Parathyroid adenoma (tissue), 2 donors: ENCODE data around the gene LMBRD2.

ENCODE experiments used
- H2AFZ ChIP-seq: fragments of 300-600 bp; sonication (generic); one replicate; pipeline ENCODE4 v1.7.0; 2017; ENCODE audit warnings: antibody characterized with exemption, mild to moderate bottlenecking
- H3K27ac ChIP-seq: fragments of 300-600 bp; sonication (generic); one replicate; pipeline ENCODE4 v1.7.0; 2017
- H3K27me3 ChIP-seq: fragments of 300-600 bp; sonication (generic); one replicate; pipeline ENCODE4 v1.7.0; 2017; ENCODE audit warnings: low read length; ENCODE audit not compliant: control insufficient read depth, insufficient read depth
- H3K36me3 ChIP-seq: fragments of 300-600 bp; sonication (generic); one replicate; pipeline ENCODE4 v1.7.0; 2017; ENCODE audit warnings: low read length; ENCODE audit not compliant: control insufficient read depth, insufficient read depth
- H3K4me1 ChIP-seq: fragments of 300-600 bp; sonication (generic); one replicate; pipeline ENCODE4 v1.7.0; 2017; ENCODE audit warnings: control low read depth
- H3K4me2 ChIP-seq: fragments of 300-600 bp; sonication (generic); one replicate; pipeline ENCODE4 v1.7.0; 2017; ENCODE audit warnings: low read length
- H3K4me3 ChIP-seq: fragments of 300-600 bp; sonication (generic); one replicate; pipeline ENCODE4 v1.7.0; 2017; ENCODE audit warnings: low read depth, low read length
- H3K79me2 ChIP-seq: fragments of 300-600 bp; sonication (generic); one replicate; pipeline ENCODE4 v1.7.0; 2017; ENCODE audit warnings: control low read depth
- H3K9ac ChIP-seq: fragments of 300-600 bp; sonication (generic); one replicate; pipeline ENCODE4 v1.7.0; 2017; ENCODE audit warnings: mild to moderate bottlenecking
- H3K9me3 ChIP-seq: fragments of 300-600 bp; sonication (generic); one replicate; pipeline ENCODE4 v1.7.0; 2017; ENCODE audit warnings: low read length; ENCODE audit not compliant: control insufficient read depth
- TF ChIP-seq, protein P1 (sequence below): fragments of 300-600 bp; sonication (generic); IDR thresholded peaks from one replicate; pipeline ENCODE4 v1.7.0; 2017; ENCODE audit warnings: antibody characterized with exemption, mild to moderate bottlenecking
- donor health status: primary hyperparathyroidism.

Gene LMBRD2

GRCh38 chr5:36057386-36057785, 94.3 kb downstream of the LMBRD2 start:
- H3K9me3 ChIP-seq = no peaks in the 10 kb centered on the region
- H3K4me1 ChIP-seq = no peaks in the 10 kb centered on the region
- no peak overlapping the region for H3K4me3 ChIP-seq
- H3K79me2 ChIP-seq = no peaks in the 10 kb centered on the region
- H3K9ac ChIP-seq = no peak overlapping the region
- no peak overlapping the region for H3K27ac ChIP-seq
- H2AFZ ChIP-seq = no peak overlapping the region
- no peaks in the 10 kb centered on the region for H3K27me3 ChIP-seq
- H3K4me2 ChIP-seq = no peak overlapping the region
- no peaks in the 10 kb centered on the region for H3K36me3 ChIP-seq
- TF ChIP-seq, protein P1, sequence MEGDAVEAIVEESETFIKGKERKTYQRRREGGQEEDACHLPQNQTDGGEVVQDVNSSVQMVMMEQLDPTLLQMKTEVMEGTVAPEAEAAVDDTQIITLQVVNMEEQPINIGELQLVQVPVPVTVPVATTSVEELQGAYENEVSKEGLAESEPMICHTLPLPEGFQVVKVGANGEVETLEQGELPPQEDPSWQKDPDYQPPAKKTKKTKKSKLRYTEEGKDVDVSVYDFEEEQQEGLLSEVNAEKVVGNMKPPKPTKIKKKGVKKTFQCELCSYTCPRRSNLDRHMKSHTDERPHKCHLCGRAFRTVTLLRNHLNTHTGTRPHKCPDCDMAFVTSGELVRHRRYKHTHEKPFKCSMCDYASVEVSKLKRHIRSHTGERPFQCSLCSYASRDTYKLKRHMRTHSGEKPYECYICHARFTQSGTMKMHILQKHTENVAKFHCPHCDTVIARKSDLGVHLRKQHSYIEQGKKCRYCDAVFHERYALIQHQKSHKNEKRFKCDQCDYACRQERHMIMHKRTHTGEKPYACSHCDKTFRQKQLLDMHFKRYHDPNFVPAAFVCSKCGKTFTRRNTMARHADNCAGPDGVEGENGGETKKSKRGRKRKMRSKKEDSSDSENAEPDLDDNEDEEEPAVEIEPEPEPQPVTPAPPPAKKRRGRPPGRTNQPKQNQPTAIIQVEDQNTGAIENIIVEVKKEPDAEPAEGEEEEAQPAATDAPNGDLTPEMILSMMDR = no peak

GRCh38 chr5:36056422-36056821, 95.3 kb downstream of the LMBRD2 start:
- no peaks in the 10 kb centered on the region for H3K36me3 ChIP-seq
- H2AFZ ChIP-seq = no peak overlapping the region
- no peaks in the 10 kb centered on the region for H3K9me3 ChIP-seq
- H3K27me3 ChIP-seq = no peaks in the 10 kb centered on the region
- no peak overlapping the region for H3K27ac ChIP-seq
- TF ChIP-seq, protein P1 = no peak
- no peak overlapping the region for H3K4me3 ChIP-seq
- H3K4me2 ChIP-seq = no peak overlapping the region
- no peak overlapping the region for H3K9ac ChIP-seq
- H3K4me1 ChIP-seq = no peaks in the 10 kb centered on the region
- H3K79me2 ChIP-seq = no peaks in the 10 kb centered on the region

DNA sequence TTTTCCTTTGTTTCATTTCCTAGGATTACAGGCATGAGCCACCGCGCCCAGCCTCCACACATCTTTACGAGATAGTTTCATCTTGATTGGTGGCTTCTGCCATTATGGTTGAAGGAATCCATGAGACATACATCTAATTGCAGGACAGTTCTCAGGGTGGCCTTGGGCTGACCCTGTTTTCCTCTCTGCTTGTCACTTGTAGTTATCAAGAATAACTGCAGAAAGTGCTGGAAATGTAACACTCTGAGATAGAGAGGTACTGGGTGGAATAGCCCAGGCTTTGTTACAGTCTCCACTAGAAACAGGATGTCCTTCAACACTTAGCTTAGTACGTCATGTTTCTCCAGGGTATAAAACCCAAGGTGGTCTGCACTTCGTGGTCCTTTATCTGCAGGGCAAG, 95.7 kb downstream of the LMBRD2 start:
- Histone ChIP-seq H3K4me1 (no peaks in the 10 kb centered on the region), H3K4me2 (no peak overlapping the region), H3K4me3 (no peak overlapping the region), H3K79me2 (no peaks in the 10 kb centered on the region), H3K9ac (no peak overlapping the region), H3K27me3 (no peaks in the 10 kb centered on the region), H2AFZ (no peak overlapping the region), H3K9me3 (no peaks in the 10 kb centered on the region), H3K36me3 (no peaks in the 10 kb centered on the region), H3K27ac (no peak overlapping the region)
- TF ChIP-seq, protein P1 = no peak

- no peaks in the 10 kb centered on the region for H3K36me3 ChIP-seq
- H3K27me3 ChIP-seq = no peaks in the 10 kb centered on the region
- H2AFZ ChIP-seq = no peak overlapping the region
- TF ChIP-seq, protein P1 = no peak
- H3K4me3 ChIP-seq = no peak overlapping the region
- H3K4me2 ChIP-seq = no peak overlapping the region
- H3K27ac ChIP-seq = no peak overlapping the region
- H3K9me3 ChIP-seq = no peaks in the 10 kb centered on the region
- H3K79me2 ChIP-seq = no peaks in the 10 kb centered on the region
- no peak overlapping the region for H3K9ac ChIP-seq
- no peaks in the 10 kb centered on the region for H3K4me1 ChIP-seq
These were observed 97.0 kb downstream of the LMBRD2 start for GRCh38 chr5:36054647-36055046.

GRCh38 chr5:36052538-36052937, 99.1 kb downstream of the LMBRD2 start:
- H3K4me3 ChIP-seq = no peak overlapping the region
- no peak overlapping the region for H3K9ac ChIP-seq
- no peaks in the 10 kb centered on the region for H3K36me3 ChIP-seq
- no peak overlapping the region for H3K4me2 ChIP-seq
- H3K79me2 ChIP-seq = no peaks in the 10 kb centered on the region
- H2AFZ ChIP-seq = no peak overlapping the region
- no peak overlapping the region for H3K27ac ChIP-seq
- TF ChIP-seq, protein P1 = no peak
- no peaks in the 10 kb centered on the region for H3K4me1 ChIP-seq
- no peaks in the 10 kb centered on the region for H3K27me3 ChIP-seq
- no peaks in the 10 kb centered on the region for H3K9me3 ChIP-seq
